GM19238 (cell line): ENCODE measurements around the gene SLC38A5.

ENCODE experiments used
- DNase-seq: peaks from one replicate; pipeline ENCODE4 v3.0.0; 2011; ENCODE audit warnings: low spot score; ENCODE audit not compliant: insufficient read length

The SLC38A5 gene

DNA sequence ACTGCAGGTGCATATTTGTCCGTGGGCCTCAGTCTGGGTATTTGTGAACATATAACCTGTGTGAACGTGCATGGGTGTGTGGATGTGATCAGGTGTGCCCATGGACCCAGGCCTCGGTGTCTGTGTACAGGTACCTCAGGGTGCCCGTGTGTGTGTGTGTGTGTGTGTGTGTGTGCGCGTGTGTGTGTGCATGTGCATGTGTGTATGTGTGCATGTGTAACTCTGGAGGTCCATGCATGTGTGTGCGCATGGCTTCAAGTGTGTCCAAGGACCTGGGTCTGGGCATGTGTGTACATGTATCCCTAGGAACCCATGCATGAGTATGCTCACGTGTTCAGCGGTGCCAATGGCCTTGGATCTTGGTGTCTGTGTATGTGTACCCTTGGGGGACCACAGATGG is 21.7 kb upstream of the SLC38A5 start:
- DNase-seq, result no peak

DNA sequence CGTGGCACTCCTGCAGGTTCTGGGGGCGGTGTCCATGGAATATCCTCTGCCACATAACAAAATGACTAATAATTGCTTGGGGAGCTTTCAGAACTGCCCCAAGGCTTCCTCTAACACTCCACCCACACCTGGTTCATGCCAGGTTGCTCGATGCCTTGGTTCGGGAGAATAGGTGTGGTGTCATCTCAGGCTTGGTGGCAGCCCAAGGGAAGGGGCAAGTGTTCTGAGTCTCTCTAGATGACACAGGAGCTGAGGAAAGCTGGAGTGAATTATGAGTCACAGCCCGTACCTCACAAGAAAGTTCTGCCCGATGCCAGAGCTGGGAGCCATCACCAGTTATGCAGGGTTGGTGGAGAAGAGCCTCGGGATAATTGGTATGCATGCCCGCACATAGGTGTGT is 20.6 kb upstream of the SLC38A5 start:
- no peak for DNase-seq

DNA sequence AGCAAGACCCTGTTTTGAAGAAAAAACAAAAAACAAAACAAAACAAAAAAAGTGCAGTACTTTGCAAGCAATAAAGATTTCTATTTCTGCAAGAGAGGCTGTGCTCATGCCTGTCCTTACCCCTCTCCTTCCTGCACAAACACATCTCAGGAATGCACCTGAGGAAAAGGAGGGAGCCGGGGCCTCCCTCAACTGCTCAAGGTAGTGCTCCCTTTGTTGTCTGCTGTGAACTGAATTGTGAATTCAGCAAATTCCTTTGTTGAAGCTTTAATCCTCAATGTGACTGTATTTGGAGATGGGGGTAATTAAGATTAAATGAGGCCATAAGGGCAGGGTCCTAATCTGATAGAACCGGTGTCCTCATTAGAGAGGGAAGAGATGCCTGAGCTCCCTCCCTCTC is 19.8 kb upstream of the SLC38A5 start:
- no peak for DNase-seq

DNA sequence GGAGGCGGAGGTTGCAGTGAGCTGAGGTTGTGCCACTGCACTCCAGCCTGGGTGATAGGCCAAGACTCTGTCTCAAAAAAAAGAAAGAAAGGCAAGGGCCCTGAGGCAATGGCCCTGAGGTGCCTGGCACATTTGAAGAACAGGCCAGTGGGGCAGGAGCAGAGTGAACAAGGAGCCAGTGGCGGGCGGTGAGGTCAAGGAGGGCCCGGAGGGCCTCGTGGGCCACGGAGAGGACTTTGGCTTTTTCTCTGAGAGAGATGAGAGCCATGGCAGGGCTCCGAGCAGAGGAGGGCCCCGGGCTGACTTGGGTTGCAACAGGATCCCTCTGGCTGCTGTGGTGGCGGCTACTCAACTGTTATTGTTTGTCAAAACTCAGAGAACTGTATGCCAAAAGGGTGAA is 19.2 kb upstream of the SLC38A5 start:
- DNase-seq, result no peak

DNA sequence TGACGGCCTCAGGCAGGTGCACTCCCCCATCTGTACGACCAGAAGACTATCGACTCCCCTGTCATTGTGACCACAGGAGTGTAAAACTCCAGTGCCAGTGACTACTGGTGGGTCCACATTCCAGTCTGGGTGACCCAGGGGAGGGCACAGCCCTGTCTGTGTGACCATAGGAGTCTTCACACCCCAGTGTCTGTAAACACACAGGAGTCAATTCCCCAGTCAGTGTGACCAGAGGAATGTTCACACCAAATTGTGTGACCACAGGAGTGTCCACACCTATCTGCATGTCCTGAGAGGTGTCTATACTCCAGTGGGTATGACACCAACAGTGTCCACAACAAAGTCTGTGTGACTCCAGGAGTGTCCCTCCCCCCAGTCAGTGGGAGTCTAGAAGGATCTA is 18.0 kb upstream of the SLC38A5 start:
- no peak for DNase-seq

DNA sequence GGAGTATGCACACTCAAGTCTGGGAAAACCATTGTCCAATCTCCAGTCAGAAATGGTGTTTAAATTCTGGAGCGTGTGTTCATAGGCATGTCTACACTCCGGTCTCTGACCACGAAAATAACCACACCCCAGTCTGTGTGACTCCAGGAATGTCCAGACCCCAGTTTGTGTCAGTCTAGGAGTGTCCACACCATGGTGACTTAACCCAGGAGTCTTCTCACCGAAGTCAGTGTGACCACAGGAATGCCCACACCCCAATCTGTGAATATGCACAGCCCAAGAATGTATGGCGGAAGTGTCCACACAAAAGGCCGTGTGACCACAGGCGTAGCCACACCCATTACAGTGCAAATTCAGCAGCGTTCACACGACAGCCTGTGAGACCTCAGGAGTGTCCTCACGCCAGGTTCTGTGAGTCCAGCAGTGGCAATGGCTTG is 17.3 kb upstream of the SLC38A5 start:
- no peak for DNase-seq

DNA sequence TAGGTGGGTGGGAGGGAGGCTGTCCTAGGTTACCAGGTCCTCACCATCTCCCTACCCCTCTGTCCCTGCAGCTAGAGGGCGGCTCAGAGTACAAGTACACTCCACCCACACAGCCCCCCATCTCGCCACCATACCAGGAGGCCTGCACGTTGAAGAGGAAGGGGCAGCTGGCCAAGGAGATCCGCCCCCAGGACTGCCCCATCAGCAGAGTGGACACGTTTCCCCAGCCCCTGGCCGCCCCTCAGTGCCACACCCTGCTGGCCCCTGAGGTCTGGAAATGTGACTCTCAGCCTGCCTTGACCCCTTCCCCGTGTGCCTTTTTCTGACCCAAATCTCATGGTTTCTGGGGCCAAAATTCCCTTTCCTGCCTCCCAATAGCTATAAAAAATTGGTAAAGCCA is 12.5 kb upstream of the SLC38A5 start:
- DNase-seq, result no peak

DNA sequence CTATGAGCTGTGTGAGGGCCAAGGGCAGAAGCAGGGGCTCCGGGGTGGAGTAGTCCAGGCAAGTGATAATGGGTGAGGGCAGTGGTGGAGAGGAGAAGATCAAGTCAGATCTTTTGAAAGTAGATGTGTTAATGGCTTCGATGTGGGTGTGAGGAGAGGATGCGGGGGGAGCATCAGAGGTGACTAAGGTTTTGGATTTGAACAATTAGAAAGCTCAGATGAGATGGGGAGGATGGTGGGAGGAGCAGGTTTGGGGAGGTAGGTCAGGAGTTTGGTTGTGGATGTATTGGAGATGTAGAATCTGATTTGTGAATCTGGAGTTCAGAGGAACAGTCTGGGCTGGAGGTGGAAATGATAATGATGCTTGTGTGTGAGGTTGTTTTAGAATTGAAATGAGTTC is 10.5 kb upstream of the SLC38A5 start:
- no peak for DNase-seq

DNA sequence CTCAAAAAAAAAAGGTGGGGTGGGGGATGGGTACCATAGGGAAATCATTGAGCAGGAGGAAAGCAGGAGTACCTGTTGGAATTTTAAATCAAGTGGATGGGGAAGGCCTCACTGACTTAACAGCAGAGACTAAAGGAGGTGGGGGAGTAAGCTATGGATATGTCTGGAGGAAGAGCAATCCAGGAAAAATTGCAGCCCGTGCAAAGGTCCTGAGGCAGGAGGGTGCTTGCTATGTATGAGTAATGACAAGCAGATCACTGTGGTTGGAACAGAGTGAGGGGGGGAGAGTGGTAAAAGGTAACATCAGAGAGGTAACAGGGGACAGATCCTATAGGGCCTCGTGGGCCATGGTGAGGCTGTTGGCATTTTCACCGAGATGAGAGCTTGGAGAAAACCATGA is 10.1 kb upstream of the SLC38A5 start:
- DNase-seq, result no peak

DNA sequence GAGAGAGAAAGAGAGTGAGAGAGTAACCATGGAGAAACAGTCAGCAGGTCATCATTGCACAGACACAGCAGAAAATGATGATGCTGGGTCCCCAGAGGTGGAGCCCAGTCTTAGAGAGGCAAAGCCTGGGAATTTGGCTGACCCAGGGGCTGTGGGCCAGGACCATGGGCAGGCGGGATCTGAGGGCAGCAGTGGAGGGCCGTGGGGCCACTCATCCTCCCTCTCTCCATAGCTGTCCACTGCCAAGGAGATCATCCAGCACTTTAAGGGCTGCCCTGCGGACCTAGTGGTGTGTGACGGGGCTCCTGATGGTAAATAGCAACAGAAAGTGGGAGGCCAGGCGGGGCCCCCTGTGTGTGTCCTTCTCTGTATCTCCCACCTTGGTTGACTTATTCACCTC is 8.7 kb upstream of the SLC38A5 start:
- no peak for DNase-seq

DNA sequence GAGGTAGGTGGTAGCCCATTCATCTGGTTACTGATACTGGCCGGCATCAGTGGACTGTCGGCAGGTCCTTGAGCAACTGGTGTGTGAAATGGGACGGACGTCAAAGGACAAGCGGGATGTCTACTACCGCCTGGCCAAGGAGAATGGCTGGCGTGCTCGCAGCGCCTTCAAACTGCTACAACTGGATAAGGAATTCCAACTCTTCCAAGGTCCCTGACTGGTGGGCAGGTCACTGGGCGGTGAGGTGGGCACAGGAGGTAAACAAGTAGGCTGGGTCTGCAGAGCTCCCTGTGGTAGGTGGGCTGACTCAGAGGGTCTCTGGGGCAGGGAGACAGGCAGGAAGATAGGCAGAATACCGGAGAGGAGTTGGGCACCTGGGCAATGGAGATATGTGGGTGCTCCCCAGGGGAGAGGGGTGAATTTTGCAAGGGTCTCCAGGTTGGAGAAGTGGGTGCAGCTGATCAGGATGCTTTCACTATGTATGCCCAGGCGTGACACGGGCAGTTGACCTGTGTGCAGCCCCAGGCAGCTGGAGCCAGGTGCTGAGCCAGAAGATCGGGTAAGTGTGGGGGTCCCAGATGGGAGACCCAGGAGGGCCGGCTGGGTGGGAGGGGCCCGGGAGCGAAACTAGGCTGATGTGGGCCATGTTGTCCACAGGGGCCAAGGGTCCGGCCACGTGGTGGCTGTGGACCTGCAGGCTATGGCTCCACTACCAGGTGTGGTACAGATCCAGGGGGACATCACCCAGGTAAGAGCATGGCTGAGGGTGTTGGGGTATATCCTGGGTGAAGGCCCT is 8.1 kb upstream of the SLC38A5 start:
- no peak for DNase-seq

DNA sequence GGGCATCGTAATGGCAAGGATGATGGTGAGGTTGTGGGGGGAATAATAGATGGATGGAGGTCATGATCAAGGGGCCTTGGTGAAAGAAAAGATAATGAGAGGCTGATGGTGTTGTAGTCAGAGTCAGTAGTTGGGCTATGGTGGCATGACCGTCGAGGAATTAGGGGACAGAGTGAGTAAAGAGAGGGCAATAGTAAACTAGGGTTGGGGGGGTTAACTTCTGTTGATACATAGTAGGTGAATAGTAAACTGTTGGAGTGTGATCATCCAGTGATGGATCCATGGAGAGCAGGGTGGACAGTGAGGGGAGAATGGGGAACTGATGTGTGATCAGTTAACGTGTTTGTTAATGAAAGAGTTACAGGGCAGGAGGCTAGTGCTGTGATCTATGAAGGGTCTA is 6.9 kb upstream of the SLC38A5 start:
- DNase-seq, result no peak

DNA sequence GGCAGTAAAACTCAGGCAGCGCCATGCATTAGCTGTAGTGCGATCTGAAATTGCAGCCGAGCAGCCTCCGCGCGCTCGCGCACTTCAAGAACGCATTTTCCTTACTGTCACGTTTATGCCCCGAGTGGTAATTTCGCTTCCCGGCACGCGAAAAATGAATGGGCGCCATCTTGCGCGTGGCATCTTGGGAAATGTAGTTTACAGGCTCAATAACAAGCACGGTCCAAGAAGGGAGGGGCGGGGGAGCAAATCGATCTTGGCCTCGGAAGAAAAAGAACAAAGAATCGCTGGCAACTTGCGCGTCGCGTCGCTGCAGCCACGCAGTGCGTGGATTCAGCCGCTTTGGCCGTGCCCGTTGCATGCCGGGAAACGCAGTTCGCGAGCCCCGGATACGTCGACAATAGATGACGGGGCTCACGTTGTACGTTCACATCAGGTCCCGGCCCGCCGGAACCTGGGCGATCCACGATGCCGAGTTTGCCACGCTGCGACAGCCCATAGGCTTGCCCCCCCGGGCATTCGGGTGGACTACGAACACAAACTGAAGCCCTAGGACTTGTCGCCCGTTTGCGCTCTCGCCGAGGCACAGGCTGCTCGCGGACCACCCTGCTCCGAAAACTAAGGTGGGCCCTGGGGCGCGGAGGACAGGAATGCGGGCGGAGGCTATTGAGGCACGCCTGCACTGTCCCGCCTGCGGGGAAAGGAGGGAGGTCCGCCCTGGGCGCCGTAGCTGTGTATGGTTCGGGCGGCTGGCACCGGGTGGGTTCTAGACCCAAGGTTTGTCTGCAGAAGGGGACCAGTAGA is 5.9 kb upstream of the SLC38A5 start, which contains the start of gene FTSJ1:
FTSJ1 (plus strand) TSS at position 426 of the 804 bp plus-strand sequence. CDS start 1,849 bp downstream, outside the sequence.
- peak; percentile 80 for DNase-seq

DNA sequence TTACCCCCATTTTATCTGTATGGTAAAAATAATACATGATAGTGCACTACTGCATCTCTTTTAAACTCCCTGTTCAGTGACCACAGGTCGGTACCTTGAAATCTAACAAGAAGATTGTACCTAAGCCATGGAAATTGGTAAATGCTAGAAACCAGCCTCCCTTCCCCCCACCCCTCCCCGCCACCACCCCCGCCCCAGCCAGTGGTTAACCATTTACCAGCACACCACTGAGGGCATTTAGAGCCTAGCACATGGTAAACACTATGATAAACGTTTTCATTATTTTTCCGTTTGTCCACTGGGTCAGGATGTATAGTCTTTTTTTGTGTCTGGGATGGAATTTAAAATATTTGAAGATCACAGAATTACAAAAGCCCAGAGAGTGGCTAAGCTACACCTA is 5.2 kb upstream of the SLC38A5 start:
- no peak for DNase-seq

DNA sequence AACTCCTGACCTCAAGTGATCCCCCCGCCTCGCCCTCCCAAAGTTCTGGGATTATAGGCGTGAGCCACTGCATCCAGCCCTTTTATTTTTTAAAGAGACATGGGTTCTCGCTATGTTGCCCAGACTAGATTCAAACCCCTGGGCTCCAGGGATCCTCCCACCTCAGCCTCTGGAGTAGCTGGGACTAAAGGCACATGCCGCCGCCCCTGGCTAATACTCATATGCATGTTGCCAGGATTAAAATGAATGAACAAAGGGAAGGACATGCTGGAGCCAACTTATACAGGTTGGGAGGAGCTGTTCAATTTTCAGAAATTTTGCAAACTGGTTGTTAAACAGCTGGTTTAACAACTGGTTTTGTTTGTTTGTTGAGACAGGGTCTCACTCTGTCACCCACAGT is 4.5 kb upstream of the SLC38A5 start:
- DNase-seq, result no peak

DNA sequence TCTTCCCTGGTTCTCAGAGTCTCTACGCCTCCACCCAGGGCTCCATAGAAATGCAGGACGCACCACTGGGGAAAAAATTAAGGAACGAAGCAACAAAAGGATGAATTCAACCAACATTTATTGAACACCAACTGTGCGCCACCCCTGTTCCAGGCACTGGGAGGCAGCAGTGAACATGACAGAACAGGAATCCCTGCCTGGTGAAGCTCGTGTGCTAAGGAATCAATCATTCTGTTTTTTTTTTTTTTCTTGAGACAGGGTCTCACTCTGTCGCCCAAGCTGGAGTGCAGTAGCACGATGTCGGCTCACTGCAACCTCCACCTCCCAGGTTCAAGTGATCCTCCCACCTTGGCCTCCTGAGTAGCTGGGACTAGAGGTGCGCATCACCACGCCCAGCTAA is 4.1 kb upstream of the SLC38A5 start:
- no peak for DNase-seq

DNA sequence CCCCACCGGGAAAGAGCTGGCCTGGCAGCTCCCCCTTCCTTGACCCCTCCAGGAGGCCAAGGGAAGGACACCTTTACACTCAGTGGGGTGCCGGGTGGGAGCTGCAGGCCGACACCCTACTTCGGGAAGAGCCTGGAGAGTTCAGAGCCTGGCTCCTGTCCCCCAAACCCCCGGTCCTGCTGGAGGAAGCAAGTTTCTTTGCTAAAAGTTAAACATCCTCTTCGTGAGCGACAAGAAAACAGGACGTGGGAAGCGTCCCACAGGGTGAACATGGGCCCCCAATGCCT is 3.6 kb upstream of the SLC38A5 start:
- DNase-seq, result no peak

DNA sequence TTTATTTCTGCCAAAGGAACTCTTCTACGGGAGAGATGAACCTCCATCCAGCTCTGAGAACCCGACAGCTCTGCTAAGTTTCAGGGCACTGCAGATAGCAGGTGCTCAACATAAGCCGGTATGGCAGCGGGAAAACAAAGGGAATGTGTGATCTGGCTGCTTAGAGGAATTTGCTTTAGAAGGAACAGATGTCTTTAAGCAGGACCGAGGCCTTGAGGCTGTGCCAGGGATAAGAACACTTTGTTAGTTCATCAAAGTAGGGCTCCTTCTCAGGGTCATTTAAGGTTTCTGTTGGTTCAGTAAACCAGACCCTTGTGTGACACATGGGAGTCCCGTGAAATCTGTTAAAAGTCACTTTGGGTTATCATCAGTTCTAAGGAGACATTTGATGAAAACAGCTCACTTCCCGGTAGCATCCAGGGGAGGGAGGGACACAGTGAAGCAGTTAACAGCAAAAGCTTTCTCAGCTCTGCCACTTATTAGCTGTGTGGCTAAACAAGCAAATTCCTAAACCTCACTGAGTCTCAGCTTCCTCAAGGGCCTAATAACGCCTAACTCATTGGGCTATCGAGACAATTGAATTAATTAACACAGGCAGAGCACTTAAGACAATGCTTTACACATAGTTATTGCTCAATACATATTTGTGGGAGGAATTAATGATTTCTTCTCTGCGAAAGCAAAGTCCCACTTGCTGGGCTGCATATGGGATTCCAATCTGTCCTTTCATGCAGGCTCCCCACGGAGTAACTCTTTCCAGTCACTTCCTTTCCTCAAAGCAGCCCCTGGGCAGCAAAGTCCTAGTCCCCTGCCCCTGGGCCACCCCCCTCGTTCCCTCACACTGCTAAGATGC is 3.0 kb upstream of the SLC38A5 start:
- no peak for DNase-seq

DNA sequence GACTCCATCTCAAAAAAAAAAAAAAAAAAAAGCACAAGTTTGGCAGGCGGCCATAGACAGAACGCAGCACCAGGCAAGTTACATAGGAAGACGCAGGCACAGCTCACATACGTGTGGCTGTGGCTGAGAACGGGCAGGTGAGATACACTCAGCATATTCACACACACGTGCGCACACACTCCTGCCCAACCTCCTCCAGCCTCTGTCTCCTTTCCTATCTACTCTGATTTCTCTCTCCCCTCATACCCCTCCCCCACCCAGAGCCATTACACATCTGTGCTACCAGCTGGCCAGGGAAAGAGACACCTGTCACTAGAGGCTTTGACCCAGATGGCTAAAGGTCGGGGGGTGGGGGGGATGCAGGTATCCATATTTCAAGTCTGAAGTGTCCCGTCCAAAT is 2.2 kb upstream of the SLC38A5 start:
- no peak for DNase-seq

DNA sequence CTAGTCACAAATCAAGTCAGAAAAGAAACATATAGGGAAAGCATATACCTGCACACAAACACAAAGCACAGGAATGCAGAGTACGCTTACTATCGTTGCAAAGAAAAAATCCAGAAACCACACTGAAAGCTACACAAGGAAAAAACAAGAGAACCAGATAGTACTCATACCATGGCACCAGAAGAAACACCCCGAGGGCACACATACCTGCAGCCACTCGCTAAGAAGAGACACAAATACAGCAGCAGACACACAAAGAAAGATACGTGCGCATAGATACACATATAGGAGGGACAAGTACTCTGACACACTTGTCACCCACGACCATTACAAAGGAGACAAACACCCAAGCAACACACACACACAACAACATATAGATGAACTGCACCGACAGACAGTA is 1.4 kb upstream of the SLC38A5 start:
- no peak for DNase-seq

DNA sequence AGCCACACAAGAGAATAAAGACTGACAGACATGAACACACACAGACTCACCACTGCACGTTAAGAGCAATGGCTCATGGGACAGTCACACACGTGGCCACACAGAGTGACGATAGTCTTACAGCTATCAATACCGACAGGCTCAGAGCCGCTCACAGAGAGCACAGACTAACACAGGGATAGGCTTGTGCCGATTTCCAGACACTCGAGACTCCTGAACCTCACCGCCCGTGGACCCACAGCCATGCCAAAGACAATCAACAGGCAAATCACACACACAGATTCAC is 716 bp upstream of the SLC38A5 start:
- no peak for DNase-seq
